NCI-H1436 (cell line): ENCODE data around the gene BET1L.
"Not testable (repeated sequence)": the region's sequence is repeated elsewhere in the genome, so short reads cannot be mapped to it uniquely, and the experiment has no call there.

ENCODE experiments used
- DNase-seq: peaks from one replicate; lab custom pipeline; 2025; lab: John Stamatoyannopoulos, UW

BET1L gene

DNA sequence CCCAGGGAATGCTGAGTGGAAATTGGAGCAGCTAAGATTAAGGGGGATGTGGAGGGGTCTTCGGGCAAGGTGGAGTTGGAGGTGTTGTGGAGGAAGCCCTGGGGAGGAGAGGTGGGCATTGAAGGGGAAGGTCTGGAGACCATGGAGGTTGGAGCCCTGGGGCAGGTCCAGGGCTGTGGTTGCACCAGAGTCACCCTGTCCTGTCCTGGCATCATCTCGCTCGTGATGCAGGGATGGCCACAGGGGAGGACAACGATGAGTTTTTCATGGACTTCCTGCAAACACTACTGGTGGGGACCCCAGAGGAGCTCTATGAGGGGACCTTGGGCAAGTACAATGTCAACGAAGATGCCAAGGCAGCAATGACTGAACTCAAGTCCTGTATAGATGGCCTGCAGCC, 13.7 kb downstream of the BET1L start:
- DNase-seq = not testable (repeated sequence)

DNA sequence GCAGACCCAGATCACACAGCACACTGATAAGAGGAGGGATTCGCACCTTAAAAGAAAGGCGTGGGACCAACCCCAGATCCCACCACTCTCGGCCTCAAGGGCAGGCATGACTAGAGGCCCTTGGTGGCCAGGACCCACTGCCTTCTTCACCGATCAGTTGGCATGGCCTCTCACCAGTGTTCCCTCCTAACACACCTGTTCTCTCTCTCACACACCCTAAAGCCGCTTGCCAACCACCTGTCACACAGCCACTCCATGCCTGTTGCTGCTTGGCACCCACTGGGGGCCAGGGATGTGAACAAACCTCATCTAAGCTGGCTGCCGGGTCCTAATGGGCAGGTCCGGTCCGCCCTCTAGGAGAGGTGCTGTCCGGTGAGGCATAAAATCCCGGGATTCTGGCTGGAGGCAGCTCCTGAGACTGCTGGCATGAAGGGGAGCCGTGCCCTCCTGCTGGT, 14.5 kb downstream of the BET1L start, which contains the start of gene SCGB1C1:
SCGB1C1 (plus strand) TSS at position 405 of the 455 bp plus-strand sequence; CDS start at position 427, 22 bp downstream.
- not testable (repeated sequence) for DNase-seq

DNA sequence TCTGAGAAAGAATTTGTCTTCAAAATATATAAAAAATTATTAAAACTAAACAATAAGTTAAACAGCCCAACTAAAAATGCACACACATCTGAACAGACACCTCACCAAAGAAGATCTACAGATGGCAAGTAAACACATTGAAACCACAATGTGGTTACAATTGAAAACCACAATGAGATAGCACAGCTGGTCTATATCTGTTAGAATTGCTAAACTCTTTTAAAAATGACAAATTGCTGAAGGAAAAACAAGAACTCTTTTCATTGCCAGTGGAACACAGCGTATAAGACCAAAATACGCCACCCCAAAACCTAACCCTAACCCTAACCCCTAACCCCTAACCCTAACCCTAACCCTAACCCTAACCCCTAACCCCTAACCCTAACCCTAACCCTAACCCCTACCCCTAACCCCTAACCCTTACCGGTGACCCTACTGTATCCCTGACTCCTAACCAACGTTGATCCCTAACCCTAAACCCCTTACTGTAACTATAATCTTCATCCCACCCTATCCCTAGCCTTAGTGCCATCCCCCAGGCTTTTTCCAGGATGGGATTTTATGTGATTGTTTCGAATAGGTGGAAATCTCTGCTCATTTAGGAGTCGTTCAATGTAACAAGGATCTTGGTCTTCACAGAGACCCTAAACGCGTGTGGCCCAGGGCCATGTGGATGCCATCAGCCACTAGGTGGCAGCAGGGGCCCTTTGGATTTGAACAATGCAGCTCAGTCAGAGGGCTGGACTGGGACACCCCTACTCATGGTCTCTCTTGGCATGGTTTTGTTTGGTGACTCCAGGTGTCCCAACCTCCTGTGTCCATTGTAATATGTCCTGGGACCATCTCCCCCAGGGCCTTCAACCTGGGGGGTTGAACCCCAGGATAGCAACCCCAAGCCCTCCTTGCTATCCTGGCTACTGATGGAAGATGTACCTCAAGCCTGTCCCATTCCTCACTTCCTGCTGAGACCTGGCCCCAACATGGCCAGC, 15.4 kb downstream of the BET1L start:
- DNase-seq = not testable (repeated sequence)

DNA sequence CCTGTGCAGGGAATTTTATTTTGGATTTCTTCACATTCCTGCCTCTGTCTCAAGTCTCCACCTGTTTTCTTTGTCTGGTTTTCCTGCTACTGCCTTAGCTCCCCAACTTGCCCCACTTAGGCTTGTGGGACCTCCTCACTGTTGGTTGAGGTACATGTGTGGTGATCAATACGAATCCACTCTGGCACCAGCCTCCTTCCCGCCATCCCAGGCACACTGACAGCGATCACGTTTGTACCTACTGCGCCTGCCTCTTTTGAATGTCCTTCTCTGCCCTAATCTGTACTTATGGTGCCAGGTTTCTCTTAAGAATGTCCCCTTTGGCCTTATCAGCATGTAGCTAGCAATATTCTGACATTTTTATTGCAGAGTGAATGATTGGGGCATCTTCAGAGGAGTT, 16.7 kb downstream of the BET1L start:
- DNase-seq = not testable (repeated sequence)

DNA sequence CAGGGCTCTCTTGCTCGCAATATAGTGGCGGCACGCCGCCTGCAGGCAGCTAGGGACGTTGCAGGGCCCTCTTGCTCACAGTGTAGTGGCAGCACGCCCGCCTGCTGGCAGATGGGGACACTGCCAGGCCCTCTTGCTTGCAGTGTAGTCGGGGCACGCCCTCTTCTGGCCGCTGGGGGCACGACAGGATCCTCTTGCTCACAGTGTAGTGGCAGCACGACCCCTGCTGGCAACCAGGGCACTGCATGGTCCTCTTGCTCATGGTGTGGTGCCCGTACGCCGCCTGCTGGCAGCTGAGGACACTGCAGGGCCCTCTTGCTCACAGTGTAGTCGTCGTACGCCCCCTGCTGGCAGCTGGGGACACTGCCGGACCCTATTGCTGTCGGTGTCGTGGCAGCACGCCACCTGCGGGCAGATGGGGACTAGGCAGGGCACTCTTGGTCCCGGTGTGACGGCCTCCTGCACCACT, 17.3 kb downstream of the BET1L start:
- DNase-seq = not testable (repeated sequence)

DNA sequence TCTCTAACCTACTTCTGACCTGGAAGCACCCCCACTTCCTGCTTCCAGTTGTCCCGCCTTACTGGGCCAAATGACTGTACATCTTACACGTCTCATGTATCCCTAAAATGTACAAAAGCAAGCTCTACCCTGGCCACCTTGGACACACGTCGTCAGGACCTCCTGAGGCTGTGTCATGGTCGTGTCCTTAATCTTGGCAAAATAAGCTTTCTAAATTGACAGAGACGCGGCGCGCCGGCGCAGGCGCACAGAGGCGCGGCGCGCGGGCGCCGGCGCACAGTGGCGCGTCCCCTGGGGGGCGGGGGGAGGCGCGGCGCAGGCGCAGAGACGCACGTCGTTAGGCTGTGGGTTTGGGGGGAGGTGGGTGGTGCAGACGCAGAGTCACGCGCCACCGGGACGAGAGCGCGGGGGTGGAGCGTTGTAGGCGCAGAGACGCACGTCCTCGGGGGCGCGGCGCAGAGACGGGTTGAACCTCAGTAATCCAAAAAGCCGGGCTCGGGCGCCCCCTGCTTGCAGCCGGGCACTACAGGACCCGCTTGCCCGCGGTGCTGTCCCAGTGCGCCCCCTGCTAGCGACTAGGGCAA, 17.9 kb downstream of the BET1L start:
- not testable (repeated sequence) for DNase-seq

DNA sequence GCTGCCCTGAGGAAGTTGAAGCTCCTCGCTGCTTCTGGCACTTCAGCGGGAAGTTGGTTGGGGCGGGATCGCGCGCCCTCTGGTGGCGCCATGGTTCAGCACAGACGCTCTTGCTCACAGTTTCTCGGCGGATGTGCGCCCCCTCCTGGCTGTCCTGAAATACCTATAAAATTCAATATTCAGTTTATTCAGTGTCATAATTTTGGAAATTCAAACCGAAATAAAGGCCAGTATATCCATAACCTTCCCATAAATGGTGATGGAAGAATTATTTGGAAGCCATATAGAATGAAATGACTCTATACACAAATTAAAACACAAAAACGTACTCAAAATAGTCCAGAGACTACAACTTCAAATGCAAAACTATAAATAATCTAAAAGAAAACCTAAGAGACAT, 27.0 kb downstream of the BET1L start:
- DNase-seq = not testable (repeated sequence)
